GM19328 (cell line): Measurements from ENCODE around the gene AMZ1.
"Not testable (repeated sequence)": the region's sequence is repeated elsewhere in the genome, so short reads cannot be mapped to it uniquely, and the experiment has no call there.

Experiments
- ATAC-seq: cut with Tn5 transposase; IDR thresholded peaks from one replicate; pipeline ENCODE4 v1.9.1; 2021; ENCODE audit warnings: mild to moderate bottlenecking, moderate library complexity; ENCODE audit not compliant: unreplicated experiment

Gene AMZ1

DNA sequence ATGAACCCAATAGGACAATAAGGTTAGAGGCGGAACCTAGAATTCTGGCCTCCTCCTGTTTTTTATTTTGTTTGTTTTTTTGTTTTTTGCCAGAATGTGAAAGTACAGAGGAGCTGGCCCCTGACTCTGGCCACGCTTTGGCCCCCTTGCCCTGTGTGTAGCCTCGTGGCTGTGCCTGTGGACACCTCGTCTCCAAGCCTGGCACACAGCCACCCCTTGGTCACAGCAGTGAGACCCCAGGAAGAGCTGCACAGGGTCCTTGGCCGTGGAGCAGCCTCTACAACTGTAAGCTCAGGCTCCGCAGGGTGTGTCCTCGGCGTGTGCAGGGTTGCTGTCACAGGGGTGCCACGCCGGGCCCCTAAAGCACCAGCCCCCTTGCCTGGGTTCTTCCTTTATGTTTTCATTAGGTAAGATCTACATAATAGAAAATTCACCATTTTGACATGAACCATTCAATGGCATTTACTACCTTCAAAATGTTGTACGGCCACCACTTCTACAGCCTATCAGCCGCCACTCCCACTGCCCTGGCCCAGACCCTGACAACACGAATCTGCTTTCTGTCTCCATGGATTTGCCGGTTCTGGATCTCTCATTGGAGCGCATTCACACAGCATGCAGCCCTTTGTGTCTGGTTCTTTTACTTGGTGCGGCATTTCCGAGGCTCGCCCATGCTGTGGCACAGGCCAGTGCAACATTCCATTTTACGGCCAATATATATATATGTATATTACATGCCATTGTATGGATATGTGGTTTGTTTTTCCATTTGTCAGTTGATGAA is 51.0 kb downstream of the AMZ1 start:
- ATAC-seq: no peak

DNA sequence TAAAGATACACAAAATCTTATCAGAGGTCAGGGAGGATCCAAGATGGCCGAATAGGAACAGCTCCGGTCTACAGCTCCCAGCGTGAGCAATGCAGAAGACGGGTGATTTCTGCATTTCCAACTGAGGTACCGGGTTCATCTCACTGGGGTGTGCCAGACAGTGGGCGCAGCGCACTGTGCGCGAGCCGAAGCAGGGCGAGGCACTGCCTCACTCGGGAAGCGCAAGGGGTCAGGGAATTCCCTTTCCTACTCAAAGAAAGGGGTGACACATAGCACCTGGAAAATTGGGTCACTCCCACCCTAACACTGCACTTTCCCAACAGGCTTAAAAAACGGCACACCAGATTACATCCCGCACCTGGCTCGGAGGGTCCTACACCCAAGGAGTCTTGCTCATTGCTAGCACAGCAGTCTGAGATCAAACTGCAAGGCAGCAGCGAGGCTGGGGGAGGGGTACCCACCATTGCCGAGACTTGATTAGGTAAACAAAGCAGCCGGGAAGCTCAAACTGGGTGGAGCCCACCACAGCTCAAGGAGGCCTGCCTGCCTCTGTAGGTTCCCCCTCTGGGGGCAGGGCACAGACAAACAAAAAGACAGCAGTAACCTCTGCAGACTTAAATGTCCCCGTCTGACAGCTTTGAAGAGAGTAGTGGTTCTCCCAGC is 55.7 kb downstream of the AMZ1 start:
- ATAC-seq: not testable (repeated sequence)

DNA sequence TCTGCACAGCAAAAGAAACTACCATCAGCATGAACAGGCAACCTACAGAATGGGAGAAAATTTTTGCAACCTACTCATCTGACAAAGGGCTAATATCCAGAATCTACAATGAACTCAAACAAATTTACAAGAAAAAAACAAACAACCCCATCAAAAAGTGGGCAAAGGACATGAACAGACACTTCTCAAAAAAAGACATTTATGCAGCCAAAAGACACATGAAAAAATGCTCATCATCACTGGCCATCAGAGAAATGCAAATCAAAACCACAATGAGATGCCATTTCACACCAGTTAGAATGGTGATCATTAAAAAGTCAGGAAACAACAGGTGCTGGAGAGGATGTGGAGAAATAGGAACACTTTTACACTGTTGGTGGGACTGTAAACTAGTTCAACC is 60.7 kb downstream of the AMZ1 start:
- not testable (repeated sequence) for ATAC-seq

DNA sequence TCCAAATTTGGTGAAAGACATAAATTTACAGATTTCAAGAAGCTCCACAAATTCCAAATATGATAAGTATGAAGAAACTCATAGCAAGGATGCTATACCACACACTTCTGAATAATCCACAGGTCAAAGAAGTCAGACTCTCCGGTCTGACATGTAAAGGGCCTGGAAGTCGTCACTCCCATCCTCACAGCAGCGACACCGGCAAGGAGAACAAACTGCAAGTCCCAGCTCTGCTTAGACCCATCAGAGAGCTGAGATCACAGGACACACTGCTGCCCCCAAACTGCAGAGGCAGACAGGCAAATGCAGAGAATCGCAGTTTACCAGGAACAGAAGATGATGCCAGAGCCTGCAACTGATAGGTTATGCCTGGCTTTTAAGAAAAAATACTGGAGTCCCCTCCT is 62.0 kb downstream of the AMZ1 start:
- no peak for ATAC-seq

DNA sequence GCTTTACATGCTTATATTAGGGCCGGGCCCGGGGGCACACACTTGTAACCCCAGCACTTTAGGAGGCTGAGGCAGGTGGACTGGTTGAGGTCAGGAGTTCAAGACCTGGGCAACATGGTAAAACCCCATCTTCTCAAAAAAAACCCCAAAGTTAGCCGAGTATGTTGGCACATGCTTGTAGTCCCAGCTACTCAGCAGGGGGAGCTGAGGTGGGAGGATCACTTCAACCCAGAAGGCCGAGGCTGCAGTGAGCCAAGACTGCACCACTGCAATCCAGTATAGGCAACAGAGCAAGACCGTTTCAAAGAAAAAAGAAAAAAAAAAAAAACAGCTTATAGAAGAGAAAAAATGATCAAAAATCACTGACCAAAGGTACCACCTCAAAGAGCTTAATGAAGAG is 63.1 kb downstream of the AMZ1 start:
- ATAC-seq: no peak

DNA sequence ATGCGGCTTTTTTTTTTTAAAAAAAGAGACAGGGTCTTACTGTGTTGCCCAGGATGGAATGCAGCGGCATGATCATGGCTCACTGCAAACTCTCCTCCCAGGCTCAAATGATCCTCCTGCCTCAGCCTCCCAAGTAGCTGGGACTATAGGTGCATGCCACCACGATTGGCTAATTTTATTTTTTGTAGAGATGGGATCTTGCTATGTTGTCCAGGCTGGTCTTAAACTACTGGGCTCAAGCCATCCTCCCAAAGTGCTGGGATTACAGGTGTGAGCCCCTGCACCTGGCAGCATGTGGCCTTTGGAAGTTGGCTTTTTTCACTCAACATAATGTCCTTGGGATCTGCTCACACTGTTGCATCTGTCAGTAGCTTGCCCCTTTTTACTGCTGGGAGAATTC is 65.1 kb downstream of the AMZ1 start:
- no peak for ATAC-seq

DNA sequence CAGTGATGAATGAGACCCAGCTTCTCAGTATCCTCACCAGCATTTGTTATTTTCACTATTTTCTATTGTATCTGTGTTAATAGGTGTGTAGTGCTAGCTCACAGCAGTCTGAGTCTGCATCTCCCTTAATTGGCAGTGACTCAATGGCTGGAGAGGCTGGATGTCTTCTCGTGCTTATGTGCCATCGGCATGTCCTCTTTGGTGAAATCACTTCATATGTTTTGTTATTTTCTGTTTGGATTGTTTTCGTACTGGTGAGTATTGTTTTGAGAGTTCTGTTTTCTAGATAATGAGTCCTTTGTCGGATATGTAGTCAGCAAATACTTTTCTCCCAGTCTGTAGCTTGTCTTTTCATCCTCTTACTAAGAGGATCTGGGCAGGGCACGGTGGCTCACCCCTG is 66.1 kb downstream of the AMZ1 start:
- ATAC-seq: no peak

DNA sequence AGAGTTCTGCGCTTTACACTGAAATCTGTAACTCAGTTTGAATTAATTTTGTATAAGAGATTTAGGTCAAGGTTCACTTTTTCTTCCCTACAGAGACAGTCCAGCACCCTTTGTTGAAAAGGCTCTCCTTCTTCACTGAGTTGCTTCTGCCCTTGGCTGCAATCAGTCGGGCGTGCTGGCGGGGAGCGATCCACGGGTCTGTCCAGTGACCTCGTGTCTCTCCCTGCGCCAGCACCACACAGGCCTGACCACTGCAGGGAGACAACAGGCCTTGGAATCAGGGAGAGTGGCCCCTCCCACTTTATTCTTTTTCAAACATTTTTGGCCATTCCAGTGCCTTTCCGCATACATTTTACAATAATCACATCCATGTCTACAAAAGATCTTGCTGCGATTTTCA is 66.9 kb downstream of the AMZ1 start:
- ATAC-seq: no peak

DNA sequence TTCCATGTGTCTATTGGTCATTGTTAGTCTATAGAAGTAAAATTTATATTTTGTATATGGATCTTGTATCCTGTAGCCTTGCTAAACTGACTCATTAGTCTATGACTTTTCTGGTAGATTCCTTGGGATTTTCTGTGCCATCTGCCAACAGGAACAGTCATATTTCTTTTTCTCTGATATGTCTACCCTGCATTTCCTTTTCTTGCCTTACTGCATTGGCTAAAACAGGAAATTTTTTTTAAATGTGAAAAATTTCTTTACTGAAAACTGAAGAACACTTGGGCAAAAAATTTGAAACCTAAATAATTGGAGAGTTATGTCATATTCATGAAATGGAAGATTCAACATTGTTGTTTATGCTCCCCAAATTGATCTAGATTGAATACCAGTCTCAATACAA is 67.5 kb downstream of the AMZ1 start:
- no peak for ATAC-seq

DNA sequence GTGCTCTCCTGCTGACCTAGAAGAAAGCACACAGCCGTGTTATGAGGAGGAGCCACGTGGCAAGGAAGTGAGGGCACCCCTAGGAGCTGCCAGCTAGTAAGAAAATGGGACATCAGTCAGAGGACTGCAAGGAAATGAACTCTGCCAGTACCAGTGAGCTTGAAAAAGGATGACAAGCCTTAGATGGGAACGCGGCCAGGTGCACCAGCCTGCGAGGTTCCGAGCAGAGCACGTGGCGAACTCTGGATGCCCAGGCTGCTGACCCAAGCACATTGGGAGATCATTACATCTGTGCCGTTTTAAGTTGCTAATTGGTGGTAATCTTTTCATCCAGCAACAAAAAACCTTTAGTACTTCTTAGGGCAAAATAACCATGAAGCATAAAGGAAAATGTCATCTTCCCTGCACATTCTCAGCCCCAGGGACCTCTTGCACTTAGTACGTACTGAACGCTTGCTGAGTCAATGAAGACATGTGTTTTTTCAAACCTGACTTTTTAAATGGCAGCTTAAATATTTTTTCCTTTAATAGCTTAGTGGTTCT is 69.4 kb downstream of the AMZ1 start:
- peak; percentile 4 for ATAC-seq

DNA sequence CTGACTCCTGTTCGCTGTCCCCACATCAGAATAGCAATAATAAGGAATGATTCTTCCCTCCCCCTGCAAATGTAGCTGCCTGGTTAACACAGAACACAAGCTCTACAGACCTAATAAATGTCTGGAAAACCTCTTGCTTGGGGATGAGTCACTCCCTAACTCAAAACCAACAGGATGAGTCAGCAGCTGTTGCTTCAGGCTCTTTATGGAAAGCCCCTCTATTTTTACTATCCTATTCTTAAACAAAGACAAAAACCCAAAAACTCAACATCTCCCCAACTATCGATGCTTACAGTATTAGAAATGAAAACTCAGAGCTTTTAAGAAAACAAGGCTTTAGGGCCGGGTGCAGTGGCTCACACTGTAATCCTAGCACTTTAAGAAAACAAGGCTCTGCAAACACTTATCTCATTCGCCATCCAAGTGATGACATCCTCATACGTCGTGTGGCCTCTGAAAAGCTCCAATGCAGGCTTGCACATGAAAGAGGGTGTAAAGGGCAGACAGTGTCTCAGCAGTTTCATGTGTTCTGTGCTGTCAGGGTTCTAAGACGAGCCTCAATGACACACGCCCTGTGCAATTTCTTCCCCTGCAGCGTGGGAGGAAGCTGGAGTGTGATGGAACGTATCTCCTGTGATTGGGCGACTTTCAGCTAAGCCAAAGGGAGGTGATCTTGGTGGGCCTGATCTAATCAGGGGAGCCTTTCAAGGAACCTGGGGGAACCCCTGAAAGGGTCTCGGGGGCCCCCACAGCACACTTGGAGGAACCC is 70.1 kb downstream of the AMZ1 start:
- ATAC-seq: peak; percentile 62

DNA sequence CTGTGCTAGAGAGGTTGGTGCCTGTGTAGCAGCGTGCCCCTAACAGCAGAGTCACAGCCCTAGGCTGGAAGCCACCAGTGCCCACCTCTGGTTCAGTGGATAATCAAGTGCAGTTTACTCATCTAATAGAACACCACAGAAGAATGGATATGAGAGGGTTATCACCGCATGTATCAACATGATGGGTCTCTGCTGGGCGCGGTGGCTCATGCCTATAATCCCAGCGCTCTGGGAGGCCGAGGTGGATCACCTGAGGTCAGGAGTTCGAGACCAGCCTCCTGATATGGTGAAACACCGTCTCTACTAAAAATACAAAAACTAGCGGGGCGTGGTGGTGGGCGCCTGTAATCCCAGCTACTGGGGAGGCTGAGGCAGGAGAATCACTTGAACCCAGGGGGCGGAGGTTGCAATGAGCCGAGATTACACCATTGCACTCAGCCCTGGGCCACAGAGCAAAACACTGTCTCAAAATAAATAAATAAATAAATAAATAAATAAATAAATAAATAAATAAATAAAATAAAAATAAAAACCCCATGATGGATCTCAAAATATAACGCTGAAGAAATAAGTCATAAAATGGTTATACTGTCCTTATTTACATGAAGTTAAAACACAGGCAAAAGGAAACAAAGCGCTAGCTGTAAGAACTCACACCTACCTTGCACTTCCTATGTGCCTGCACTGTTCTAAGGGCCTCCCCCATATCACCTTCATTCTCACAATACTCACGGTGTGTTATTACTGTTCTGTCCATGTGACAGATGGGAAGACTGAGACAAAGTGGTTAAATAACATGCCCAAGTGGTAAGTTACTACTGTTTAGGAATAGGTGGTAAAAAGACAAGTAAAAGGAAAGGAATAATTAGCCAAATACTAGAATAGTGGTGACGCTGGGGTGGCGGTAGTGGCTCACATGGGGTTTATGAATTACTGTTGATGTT is 70.9 kb downstream of the AMZ1 start:
- ATAC-seq: no peak

DNA sequence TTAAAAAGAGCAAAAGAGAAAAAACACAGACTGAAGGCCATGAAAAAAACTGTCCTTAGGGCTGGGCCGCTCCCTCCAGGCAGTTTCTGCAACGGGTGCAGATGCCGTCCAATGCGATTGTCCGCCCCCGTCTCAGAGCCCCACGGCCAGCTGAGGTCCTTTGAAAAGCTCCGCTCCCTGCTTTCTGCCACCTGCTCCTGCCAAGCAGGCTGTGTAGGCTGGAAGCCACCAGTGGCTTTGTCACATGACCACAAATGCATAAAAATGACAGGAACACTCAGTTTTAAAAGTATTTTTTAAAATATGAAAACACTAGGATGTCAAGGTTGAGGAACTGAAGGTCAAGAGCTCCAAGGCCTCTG is 71.7 kb downstream of the AMZ1 start:
- no peak for ATAC-seq

DNA sequence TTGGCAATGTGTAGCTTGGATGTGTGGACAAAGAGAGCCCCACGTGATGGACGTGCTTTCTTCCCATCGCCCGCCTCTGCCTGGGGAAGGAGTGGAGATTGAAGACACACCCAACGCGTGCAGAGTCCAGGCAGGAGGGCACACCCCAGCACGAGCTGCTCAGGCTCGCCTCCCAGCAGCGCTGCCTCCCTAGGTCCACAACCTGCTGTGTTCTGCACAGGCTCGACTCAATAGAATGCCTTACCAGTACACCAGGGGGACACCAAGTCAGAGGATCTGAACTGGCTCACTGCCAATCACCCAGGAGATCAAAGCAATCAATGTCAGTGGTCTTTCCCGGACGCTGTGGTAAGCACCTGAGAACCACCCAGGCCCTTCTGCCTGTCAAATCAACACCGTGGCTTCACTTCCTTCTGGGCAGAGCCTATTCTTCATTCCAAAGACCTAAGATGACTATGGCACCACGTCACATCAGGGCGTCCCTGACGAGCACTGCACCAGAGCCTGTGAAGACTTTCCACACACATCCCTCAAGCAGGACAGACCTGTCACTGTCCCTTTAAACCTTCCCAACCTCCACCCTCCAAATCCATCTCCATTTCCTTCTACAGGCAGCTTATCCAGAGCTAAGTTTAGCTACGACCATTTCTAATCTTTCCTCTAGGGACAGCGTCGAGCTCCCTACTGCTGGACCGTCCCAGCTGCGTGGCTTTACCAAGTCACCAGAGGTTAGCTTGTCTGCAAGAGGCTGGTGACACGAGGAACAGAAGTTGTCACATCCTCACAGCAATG is 72.3 kb downstream of the AMZ1 start:
- ATAC-seq: no peak

DNA sequence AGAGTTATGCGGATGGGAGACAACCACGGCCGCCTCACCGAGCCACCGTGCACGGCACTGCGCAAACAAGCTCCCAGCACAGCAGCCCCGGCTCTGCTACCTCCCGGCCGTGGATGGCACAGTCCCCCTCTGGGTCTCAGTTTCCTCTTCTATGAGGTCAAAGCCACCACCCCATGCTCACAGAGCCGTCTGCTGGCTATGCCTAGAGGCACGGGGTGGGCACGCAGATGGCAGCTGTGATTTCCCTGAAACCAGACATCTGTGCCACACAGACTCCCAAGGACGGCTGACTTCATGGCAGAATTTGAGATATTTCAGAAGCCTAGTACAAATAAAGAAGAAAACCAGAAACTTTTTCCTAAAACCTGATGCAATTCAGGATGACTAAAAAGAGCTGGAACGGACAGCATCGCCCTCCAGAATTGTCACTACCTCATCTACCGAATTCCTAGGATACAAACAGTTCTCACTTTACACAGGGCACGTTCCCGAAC is 73.2 kb downstream of the AMZ1 start:
- no peak for ATAC-seq

DNA sequence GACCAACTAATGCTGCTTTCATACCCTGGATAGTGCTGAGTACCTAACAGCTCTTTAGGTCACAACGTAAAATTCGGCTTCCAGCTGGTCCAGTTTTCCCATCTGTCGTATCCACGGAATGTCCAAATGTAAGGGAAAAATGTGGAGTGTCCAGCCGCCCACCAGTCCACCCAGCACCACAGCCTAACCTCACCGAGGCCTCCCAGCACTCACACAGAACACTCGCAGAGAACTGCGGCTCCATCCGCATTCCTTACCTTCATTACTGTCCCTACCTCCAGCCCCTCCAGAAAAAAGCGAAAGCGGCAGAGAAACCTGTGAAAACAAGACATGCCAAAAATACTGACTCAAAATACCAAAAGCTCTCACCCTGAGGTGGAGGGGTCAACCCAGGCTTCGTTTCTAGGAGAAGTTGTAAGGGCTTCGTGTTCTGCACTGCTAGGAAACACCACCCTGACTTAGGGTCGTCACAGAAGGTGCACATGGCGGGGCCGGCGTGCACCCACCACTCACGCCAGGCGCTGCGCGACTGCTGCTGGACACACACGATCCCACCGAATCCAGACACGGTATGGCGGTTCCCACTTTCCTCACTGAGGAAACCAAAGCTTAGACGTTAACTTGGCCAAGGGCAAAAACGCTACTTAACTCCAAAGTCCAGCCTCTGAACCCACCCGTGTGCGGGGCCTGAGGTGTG is 73.9 kb downstream of the AMZ1 start:
- ATAC-seq: no peak

DNA sequence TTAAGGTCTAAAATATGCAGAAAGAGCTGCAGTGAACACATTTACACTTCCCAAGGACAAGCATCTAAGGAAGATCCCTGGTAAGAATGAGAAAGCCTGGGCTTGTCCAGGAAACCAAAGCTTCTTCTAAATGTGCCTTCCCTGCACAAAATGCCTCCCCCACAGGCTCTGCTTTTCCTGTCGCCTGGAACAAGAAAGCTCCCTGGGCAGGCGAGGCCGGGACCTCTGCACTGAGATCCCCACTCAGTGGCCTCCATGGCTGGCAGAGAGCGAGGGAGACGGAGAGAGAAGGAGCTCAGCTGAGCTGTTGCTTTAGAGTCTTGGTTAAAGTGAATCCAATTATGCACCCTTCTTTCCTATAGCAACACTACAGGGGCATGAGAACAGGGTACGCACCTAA is 75.6 kb downstream of the AMZ1 start:
- ATAC-seq: no peak

DNA sequence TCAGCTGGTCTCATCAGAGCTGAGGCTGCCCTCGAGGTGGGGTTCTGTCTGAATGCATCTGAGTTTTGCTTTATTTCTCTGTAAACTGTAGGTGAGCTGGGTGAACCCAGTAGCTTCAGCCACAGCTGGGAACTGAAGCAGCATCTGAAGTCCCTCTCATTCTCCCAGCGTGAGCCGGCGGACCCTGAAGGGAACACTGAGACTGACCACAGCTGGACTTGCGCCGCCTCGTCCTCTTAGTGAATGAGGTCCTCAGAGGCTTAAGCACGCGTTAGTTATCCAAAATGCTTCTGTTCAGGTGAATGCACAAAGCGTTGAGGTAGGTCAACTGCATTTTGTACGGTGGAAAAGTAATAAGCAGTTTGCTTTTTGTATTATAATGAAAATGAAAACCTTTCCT is 76.6 kb downstream of the AMZ1 start:
- ATAC-seq: no peak
